NCI-H146 treated with DMSO at 0.1 percent for 48 hours (cell line): ENCODE measurements around the gene AKAP1.

Experiments used
- DNase-seq: peaks from one replicate; lab custom pipeline; 2025; ENCODE audit not compliant: unreplicated experiment; lab: John Stamatoyannopoulos, UW

The AKAP1 gene

GRCh38 chr17:57125866-57126265 lies 40.8 kb downstream of the AKAP1 start:
- no peak for DNase-seq

GRCh38 chr17:57130708-57131461 lies 45.8 kb downstream of the AKAP1 start:
- peak; percentile 59 for DNase-seq

GRCh38 chr17:57132663-57133062 lies 47.6 kb downstream of the AKAP1 start:
- no peak for DNase-seq

- no peak for DNase-seq
Measured at GRCh38 chr17:57133486-57133885, 48.4 kb downstream of the AKAP1 start.

GRCh38 chr17:57135026-57135788 lies 50.2 kb downstream of the AKAP1 start:
- DNase-seq = no peak

- DNase-seq = peak; percentile 88
Measured at GRCh38 chr17:57135789-57136291, 50.8 kb downstream of the AKAP1 start.

- no peak for DNase-seq
Measured at GRCh38 chr17:57136355-57136754, 51.3 kb downstream of the AKAP1 start.

- no peak for DNase-seq
Measured at GRCh38 chr17:57138030-57138911, 53.2 kb downstream of the AKAP1 start.

- no peak for DNase-seq
Measured at GRCh38 chr17:57138956-57139576, 54.0 kb downstream of the AKAP1 start.

GRCh38 chr17:57140316-57140715 lies 55.3 kb downstream of the AKAP1 start:
- no peak for DNase-seq

- no peak for DNase-seq
Measured at GRCh38 chr17:57142925-57143324, 57.9 kb downstream of the AKAP1 start.

- no peak for DNase-seq
Measured at GRCh38 chr17:57143361-57143760, 58.3 kb downstream of the AKAP1 start.

GRCh38 chr17:57143919-57144318 lies 58.9 kb downstream of the AKAP1 start:
- DNase-seq = no peak

GRCh38 chr17:57144567-57144966 lies 59.5 kb downstream of the AKAP1 start:
- DNase-seq = no peak

- DNase-seq = no peak
Measured at GRCh38 chr17:57145347-57145746, 60.3 kb downstream of the AKAP1 start.

GRCh38 chr17:57146273-57146672 lies 61.2 kb downstream of the AKAP1 start:
- no peak for DNase-seq

GRCh38 chr17:57151798-57152197 lies 66.8 kb downstream of the AKAP1 start:
- DNase-seq = no peak

GRCh38 chr17:57152967-57153528 lies 68.0 kb downstream of the AKAP1 start:
- no peak for DNase-seq

- DNase-seq = no peak
Measured at GRCh38 chr17:57154921-57155320, 69.9 kb downstream of the AKAP1 start.

GRCh38 chr17:57158325-57158724 lies 73.3 kb downstream of the AKAP1 start:
- DNase-seq = no peak
